Effector CD4-positive, alpha-beta T cell (primary cell): Measurements from ENCODE around the gene CEMIP2.
"Not testable (repeated sequence)": the region's sequence is repeated elsewhere in the genome, so short reads cannot be mapped to it uniquely, and the experiment has no call there.

Source experiments
- DNase-seq: peaks from one replicate; pipeline ENCODE4 v3.0.0-alpha.2; 2020

The CEMIP2 gene

DNA sequence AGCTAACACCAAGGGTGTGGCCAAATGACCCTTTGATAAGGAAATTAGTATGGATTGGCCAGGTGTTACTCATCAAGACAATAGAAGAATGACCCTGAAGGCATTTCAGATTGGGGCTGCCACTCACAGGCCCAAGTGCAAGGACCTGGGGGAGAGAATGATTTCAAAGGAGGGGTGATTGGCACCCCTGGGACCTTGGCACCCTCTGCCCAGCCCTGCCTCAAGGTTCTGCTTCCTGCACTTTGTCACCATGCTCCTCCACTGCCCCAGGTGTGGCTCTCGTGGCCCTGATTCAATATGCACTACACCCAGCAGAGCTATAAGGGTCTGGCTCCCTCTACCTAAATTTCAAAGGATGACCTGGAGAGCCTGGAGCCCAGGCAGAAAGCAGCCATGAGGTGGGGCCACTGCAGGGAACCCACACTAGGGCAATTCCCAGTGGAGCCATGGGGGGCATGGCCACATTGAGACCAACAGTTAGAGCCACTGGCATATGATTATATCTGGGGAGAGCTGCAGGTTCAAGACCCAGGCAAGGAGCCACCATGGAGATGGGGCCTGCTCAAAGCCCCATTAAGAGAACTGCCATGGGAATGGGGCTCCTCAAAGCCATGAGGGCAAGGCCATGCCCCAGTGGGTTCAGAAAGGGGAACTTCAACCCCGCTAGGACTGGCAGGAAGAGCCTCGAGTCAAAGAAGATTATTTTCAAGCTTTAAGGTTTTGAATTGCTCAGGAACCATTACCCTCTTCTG lies 93.0 kb downstream of the CEMIP2 start:
- no peak for DNase-seq

DNA sequence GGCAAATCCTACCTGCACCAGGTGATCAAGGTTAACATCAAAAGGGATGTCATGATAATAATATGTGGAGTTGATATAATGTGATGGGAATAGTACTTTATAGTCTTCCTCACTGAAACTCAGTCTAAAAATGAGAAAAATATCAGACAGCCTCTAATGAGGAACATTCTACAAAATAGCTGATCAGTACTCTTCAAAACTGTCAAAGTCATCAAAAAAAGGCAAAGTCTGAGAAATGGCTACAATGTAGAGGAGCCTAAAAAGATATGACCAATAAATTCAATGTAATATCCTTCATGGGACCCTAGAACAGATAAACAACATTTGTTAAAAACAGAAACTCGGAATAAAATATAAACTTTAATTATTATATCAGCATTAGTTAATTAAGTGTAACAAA lies 95.7 kb downstream of the CEMIP2 start:
- DNase-seq, result no peak

DNA sequence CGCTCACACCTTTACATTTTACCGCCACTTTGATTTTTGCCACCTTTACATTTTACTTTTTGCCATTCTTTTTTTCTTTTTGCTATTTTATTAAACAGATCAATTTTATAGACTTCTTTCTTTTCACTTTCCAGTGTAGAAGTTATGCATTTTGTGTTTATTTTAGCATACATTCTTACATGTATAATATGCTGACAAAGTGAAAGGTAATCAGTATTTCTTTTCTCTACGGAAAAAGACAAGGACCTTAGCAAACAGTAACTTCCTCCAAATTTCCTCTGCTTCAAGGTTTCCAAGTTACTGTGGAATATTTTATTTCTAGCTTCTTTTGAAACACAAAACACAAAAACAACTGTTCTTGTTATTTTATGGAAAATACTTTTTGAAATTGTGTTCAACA lies 97.0 kb downstream of the CEMIP2 start:
- no peak for DNase-seq

DNA sequence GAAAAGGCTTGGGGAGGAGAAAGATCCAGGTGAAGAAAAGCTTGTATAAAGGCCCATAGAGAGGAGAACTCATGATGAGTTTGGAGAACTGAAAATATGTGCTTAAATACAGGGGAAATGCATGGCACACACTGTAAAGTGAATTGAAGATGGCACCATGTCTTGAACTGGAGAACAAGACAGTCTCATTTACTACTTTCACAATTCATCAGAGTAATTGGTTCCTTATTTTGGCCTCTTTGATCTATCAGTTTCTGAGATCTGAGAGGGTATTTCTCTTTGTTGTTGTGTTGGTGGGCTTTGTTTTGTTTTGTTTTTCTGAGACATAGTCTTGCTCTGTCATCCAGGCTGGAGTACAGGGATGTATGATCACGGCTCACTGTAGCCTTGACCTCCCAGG lies 98.2 kb downstream of the CEMIP2 start:
- no peak for DNase-seq

DNA sequence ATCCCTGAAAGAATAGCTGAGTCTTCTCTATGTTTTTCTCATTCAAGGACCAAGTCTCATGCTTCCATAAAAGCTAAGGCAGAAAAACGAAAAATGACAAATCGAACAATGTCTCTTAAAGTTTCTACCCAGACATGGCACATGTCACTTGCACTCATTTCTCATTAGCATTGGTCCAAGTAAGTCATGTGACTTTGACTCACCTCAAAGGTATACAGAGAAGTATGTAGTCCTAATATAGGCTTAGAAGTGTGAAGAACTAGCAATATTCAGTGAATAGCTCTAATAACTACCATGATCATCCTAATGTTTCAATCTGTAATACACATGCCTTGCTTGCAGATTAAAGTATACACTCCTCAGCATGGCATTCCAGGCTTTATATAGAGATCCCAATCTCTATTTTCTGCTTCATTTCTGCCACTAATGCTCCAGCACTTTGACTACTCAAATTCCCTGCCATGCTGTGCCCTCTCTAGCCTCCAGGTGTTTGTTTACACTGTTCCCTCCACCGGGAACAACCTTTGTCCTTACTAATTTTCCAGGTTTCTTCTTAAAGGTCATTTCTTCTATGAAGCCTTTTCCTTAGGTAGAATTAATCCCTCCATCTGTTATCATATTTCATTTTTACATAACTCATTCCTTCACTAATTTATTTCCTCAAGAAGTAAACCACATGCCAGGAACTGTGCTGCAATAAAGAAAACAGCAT lies 98.9 kb downstream of the CEMIP2 start:
- no peak for DNase-seq

- DNase-seq, result no peak
These were observed 99.6 kb downstream of the CEMIP2 start for GRCh38 chr9:71668717-71669116.

GRCh38 chr9:71665247-71665646 lies 103.1 kb downstream of the CEMIP2 start:
- no peak for DNase-seq

- DNase-seq, result no peak
These were observed 103.7 kb downstream of the CEMIP2 start for GRCh38 chr9:71664566-71664965.

GRCh38 chr9:71663931-71664459 lies 104.3 kb downstream of the CEMIP2 start:
- DNase-seq, result no peak

DNA sequence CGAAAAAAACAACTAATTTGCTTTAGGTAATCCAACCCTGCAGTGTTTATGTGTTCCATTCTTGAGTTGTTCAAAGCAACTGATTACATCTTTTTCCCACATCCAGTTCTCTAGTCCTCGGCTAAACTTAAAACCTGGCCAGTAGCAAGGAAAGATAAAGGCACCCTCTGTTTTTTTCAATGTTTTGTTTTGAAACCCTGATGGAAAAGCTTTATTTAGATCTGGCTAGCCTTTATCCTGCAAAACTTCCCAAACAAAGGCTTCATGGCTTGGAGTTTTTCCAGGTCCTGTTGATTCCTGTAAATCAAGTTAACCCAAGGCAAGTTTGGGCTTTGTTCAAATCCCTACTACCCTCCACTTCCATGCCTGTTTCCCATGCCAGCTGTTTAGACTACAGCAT lies 105.1 kb downstream of the CEMIP2 start:
- DNase-seq, result no peak

GRCh38 chr9:71662082-71662481 lies 106.2 kb downstream of the CEMIP2 start:
- no peak for DNase-seq

GRCh38 chr9:71657276-71657675 lies 111.0 kb downstream of the CEMIP2 start:
- DNase-seq, result not testable (repeated sequence)

DNA sequence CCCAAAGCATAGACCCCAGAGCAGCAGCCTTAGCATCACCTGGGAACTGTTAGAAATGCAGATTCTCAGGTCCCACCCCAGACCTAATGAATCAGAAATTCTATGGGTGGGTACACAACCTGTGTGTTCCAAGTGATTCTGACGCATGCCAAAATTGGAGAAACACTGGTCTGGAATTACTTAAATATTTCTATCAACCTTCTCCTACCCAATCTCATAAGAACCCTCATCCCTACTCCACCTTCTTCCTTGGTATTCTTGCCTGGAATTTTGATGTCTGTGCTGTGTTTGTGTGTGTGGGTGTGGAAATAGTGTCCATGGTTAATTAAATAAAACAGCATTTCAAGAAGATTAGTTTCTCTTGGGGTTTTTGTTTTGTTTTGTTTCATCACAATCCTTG lies 111.8 kb downstream of the CEMIP2 start:
- no peak for DNase-seq

DNA sequence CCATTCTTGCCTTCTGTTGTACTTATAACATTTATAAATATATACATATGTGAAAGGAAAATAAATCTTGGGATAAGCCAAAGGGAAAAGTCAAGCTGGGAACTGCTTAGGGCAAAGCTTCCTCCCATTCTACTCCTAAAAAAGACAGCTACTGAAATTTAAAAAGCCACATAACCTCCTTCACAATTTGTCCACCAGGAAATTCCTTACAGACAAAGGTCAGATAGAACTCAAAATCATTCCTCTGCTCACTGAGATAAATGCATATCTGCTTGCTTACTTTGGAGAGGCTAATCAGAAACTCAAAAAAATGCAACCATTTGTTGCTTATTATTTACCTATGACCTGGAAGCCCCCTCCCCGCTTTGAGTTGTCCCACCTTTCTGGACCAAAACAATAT lies 112.5 kb downstream of the CEMIP2 start:
- DNase-seq, result no peak

- DNase-seq, result no peak
These were observed 113.2 kb downstream of the CEMIP2 start for GRCh38 chr9:71655141-71655540.

- no peak for DNase-seq
These were observed 115.8 kb downstream of the CEMIP2 start for GRCh38 chr9:71652480-71652879.

GRCh38 chr9:71648453-71648852 lies 119.9 kb downstream of the CEMIP2 start:
- no peak for DNase-seq

- DNase-seq, result no peak
These were observed 121.2 kb downstream of the CEMIP2 start for GRCh38 chr9:71647094-71647591.

DNA sequence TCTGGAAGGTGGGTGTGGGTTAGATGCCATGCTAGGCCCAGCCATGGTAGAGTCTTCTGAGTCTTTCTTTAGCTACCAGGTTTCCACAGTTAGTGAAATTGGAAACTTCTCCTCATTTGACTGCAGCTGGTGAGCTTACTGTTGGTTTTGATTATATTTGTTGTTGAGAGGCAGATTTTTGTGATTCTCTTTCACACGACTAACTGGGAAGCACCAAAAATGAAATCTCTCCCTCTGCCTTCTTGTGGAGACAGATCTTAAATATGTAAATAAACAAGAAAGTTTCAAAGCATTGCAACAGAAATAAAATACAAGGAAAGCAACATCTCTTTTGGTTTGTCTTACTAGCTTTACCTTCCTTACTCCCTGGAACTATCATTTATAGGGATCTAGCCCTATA lies 122.2 kb downstream of the CEMIP2 start:
- no peak for DNase-seq

GRCh38 chr9:71644819-71645362 lies 123.4 kb downstream of the CEMIP2 start:
- DNase-seq, result no peak

DNA sequence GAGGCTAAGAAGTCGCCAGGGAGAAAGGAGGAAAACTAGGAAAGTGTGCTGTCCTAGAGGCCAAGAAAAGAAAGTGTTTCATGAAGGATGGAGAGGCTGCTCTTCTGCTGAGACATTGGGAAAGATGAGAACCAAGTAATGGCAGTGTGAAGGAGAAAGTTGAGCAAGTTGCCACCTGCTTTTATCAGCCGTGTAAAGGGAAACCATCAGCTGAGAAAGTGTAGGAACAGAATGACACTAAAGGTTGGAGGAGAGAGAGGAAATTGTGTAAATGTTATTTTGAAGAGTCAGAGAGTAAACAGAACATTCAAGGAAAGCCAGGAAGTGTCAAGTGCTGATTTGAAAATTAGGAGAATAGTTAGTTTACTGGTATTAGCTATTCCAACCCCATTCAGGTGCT lies 125.0 kb downstream of the CEMIP2 start:
- DNase-seq, result no peak

GRCh38 chr9:71642056-71642455 lies 126.3 kb downstream of the CEMIP2 start:
- no peak for DNase-seq

- DNase-seq, result no peak
These were observed 129.7 kb downstream of the CEMIP2 start for GRCh38 chr9:71638627-71639026.

DNA sequence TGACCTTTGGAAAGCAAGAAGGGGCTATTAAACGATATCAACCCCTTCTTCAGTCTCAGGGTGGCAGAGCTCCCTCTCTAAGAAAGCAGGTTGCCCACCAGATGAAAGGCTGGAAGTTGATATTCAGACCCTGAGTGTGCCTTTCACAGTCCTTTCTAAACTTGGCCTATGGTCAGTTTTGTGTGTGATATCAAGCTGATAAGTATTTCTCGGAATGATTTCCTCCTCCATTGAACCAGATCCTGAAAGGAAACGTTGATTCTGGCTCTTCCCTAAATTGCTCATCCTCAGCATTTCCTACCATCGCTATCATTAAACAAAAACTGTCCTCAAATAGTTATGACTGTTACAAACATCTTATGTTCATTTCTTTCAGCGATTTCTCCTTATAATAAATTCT lies 130.4 kb downstream of the CEMIP2 start:
- DNase-seq, result no peak
